HG03196 (cell line): ENCODE measurements around the gene AGBL4.
"Not testable (repeated sequence)": the region's sequence is repeated elsewhere in the genome, so short reads cannot be mapped to it uniquely, and the experiment has no call there.

Experiments used
- ATAC-seq: cut with Tn5 transposase; IDR thresholded peaks from one replicate; pipeline ENCODE4 v1.9.1; 2021; ENCODE audit not compliant: unreplicated experiment

Gene AGBL4

DNA sequence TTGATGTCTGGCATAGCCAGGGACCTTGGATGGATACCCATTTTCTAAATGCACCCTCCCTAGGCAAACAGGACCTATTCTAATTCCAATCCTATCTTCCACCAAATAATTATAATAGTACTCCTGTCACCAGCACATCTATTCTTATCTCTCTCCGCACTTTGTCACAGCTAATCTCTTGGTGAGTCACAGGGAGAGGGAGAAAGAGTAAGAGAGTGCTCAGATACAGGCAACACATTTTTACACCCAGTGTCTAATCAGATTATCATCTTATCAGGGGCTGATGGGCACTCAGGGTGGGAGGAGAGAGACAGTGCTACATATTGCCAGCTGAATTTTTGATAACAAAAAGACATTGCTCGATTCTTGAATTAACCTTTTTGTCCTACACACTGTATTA, 972.1 kb downstream of the AGBL4 start:
- ATAC-seq, result no peak

DNA sequence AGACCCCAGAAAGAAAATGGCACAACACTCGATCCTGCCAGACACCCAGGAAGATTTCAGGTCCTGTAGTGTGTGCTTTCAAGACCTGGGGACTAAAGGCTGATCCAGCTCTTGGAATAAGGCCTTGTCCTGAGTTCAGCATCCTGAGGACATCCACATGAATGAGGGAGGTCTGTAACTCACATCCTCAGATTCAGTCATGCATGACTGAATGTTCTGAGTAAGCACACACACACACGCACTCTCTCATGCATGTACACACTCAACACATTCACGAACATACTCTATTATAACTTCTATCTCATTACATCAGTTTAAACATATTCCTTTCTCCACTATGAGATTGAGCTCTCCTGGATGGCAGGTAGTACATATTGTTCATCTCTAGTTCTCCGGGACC, 973.7 kb downstream of the AGBL4 start:
- no peak for ATAC-seq

DNA sequence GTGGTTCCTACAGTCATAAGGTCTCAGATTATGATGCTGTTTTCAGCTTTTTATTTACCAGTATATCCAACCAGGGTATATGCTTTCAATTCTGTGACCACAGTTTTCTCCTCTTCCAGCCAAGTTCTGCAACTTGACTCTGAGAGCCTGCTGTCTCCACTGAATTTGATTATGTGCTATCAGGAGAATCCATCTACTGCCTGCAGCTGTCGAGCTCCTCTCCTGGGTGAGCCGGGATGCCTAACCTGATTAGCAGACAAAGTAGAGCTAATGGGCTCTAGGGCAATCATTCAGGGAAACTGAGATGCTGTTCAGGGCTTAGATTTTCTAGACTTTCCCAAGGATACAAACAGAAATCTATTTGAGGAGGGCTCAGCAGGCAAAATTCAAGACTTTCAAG, 975.6 kb downstream of the AGBL4 start:
- no peak for ATAC-seq

DNA sequence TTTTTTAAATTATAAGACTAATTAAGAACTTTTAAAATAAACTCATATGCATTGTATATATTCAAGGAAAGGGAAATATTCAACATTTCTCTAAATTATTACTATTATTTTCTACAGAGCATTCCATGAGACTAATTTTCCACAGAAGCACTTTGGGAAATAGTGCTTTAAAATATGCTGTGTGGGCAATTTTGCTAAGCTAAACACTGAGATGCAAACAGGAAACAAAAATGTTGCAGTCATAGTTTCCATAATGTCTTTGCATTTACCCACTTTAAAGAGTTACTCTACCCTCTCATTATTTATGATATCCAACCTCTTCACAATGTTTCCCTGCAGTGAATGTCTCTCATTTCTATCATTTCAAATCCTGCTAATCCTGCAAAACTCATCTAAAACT, 977.4 kb downstream of the AGBL4 start:
- ATAC-seq, result no peak

DNA sequence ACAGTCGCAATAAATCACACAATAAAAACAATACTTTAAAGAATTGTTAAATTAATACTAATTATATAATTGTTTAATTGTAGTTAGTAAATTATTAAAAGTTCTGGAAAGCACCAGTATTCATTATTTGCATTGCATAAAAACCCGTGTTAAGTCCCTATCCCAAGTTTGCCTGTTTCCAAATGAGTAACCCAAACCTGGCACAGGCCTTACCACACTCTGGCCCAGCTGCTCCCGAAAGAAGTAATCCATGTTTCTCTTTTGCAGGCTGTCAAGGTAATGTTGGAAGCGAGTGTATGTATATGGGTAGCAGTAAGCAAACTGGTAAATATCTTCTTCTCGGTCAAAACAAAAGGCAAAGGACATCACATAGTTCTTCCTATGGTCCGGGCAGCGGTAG, 978.4 kb downstream of the AGBL4 start:
- no peak for ATAC-seq

DNA sequence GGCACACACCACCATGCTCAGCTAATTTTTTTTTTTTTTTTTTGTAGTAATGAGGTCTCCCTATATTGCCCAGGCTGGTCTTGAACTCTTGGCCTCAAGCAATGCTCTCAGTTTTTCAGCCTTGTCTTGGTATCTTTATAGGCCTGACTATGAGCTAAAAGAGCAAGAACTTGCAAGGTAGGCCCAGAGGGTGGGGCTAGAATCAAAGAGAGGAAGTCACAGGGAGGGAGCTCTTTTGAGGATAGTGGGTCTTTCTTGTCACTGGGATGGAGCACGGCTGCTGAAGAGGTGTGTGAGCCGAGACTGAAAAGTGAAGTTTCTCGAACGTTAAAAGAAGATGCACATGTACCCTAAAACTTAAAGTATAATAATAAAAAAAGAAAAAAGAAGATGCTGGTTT, 987.1 kb downstream of the AGBL4 start:
- ATAC-seq, result no peak

DNA sequence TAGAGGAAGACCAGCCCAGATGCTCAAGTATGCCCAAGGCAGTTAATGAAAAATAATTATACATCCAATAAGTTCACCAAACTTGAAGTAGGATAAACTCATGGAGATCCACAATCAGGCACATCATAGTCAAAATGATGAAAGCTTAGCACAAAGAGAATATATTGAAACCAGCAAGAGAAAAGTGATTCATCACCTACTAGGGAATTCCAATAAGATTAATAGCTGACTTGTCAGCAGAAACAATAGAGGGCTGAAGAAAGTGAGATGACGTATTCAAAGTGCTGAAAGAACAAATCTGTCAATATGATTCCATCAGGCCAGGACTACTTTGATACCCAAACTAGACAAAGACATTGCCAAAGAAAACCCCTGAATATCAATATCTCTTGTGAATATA, 995.4 kb downstream of the AGBL4 start:
- ATAC-seq, result no peak

DNA sequence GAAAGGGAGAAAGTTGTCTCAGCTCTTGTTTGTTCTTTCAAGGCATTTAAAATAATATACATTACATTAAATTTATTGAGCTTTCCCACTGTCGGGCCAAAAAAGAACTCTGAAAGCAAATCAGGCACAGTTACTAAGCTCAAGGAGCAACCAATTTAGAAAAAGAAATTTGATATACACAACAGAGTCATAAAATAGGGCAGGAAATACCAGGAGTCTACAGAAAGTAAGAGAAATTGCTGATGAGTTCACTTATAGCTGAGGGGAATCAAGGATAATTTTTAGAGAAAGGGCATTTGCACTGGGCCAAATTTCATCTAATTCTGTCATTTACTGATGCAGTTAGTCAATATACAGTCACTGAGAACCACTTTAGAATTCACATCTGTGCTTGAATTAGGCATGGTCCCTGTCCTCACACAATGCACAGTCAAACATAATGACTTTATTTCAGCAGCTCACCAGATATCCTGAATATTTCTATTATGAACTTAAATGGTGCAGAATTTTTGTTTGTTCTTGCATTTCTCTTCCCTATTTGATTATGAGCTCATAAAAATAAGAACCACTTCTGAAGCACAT, 997.4 kb downstream of the AGBL4 start:
- no peak for ATAC-seq

DNA sequence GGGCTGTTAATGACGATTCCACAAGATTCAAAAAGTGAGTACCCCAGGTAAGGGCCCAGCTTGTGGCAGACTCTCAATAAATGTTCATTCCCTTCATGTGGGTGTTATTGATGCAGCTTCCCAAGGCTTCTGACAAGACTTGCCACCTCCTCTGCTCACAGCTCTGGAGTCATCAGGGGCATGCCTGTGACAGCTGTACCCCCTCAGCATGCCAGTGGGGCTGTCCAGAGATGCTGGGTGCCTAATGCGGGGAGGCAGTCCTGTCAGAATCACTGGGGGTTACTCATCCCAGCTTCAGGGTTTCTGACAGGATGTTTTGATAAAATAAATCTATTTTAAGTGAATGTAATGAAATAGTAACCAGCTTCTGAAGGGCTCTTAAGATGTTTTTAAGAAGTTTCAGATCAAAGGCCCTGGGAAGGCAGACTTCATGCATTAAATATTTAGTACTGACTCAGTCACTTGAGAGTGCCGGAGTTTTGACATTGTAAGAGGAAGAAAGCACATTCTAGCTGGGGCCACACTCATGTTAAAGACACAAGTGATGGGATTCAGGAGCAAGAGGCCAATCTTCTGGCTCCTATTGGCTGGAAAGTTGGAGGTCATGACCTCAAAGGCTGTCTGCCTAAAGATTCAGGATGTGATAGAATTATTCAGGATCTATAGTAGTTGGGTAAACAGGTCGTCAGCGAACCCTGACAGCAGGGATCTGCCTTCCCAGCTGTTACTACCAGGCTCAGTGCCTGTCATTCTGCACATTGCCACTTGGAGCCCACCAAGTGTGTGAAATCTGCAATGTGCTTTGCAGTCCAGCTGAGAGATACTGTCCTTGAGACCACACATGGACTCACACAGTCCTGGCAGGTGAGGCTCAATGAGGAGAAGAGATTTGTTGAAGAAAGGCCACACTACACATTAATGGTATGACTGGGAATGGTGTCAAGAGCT, 1007.5 kb downstream of the AGBL4 start:
- no peak for ATAC-seq

DNA sequence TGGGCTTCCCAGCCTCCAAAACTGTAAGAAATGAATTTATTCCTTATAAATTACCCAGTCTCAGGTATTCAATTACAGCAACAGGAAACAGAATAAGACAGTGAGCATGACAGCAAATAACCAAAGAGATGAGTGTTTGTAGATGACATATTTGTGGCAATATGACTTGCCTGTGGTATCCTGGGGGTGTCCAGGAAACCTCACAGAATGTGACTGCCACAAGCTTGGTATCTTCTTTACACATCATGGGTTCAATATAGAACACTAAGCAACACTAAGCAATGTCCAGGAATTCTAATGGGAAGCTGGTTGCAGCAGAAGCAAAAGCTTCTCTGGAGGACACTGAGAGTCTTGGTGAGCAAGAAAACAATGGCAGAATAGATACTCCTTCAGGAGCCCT, 1010.7 kb downstream of the AGBL4 start:
- ATAC-seq, result no peak

DNA sequence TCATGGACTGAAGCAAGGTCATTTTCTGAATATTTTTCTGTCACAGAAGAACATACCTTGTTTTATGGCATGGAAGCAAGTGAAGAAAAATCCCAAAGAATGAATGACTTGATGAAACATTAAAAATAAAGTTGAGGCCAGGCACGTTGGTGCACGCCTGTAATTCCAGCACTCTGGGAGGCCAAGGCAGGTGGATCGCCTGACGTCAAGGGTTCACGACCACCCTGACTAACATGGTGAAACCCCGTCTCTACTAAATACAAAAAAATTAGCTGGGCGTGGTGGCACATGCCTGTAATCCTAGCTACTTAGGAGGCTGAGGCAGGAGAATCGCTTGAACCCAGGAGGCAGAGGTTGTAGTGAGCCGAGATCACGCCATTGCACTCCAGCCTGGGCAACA, 1020.8 kb downstream of the AGBL4 start:
- not testable (repeated sequence) for ATAC-seq

DNA sequence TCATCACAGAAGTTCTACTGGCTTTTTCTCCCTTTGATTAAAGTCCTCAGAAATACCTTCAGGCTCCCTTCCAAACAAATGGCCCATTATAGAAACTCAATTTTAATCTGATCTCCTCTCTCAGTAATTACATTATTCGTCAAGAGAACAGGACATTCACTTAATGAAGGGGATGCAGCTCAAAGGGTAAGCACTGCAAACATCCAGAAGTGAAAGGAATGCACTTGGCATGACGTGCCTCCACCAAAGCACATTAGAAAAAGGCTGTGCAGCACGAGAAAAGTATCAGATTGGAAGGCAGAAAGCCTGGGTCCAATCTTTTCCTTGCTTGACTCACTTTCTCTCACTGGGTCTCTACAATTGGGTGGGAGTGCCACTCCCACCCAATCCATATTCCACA, 1024.4 kb downstream of the AGBL4 start:
- ATAC-seq, result no peak

DNA sequence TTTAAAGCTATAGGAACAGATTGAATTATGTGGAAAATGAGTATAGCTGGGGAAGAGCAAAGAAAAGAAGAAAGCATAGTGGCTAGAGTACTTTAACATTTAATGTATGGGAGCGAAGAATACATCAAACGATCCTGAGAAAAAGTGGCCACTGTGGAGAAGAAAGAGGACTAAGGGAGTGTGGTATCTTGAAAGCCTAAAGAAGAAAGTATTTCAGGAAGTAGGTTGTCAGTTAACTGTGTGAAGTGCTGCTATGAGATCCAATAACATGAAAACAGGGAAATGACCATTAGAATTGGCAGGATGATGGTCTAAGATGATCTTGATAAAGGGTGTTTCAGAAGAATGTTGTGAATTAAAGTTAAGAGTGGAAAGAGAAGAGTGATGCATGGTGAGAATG, 1027.4 kb downstream of the AGBL4 start:
- ATAC-seq, result no peak

DNA sequence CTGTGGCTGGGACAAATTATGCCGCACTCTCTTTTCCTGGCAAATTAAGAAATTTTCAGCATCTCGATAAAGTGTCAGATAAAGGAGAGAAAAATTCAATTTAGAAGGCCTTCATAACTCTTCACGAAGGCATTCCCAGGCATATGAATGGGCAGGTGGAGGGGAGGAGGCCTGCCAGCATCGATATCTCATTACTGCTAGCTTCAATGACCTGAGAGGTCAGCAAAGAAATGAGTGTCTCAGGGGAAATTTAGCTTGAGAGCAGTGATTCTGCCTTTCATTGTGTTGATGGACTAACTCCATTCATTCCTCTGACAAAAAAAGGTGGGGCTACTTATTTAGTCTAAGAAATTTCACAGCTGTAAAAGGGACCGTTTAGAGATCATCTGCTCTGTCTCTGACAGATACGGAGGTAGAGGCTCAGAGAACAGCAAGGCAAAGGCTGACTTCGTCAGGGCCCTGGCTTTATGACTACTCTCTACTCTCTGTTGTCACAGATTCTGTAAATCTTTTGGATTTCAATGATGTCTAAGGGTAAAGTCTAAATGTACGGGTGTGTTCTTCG, 1035.0 kb downstream of the AGBL4 start:
- no peak for ATAC-seq

DNA sequence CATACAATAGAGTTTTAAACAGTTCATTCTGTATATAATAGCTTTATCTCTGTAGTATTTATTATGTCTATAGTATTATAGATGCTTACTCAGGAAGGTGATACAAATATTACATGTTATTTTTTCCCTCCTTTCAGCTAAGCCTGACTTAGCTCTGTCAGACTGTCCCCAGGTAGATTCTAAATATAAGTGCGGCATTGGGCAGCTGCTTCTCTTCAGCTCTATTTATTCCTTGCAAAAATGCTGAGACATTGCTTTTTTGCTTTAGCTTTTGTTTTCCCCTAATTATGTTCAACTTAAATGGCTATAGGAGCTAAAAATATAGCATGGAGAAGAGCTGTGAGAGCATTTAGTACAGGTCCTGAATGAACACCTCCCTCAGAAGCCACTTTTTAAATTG, 1043.8 kb downstream of the AGBL4 start:
- ATAC-seq, result no peak

DNA sequence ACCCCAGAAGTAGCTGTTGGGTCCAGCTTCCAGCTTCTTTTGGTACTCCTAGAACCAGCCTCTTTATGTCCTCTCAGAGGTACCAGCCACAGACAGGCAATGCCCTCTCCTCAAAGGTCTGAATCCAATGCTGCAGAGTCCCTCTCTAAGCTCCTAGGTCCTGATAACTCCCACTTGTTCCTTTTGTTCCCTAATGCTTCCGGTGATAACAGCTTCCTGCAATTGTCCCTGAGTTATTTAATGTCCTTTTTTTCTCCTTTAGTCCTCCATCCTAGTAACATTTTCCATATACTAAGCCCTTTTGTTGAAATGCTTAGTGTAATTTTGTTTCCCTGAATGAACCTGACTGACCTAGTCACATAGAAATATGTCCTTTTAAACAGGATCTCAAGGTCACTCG, 1045.3 kb downstream of the AGBL4 start:
- ATAC-seq, result no peak

DNA sequence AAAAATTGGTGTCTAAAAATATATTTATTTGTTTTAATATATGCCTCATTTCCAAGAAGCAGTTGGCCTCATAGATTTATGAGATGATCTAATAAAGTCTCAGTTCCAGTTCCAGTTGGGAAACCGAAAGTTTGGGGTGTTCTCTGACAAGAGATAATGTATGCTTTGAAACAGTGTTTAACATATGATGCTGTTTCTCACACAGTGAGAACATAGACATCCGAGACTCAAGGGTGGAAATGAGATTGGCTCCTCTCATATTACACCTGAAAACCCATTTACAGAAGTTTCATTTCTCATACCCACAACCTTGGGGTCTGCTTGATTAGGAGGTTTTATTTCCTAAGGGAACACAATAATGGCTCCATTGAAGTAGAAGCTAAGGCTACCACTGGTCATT, 1046.5 kb downstream of the AGBL4 start:
- ATAC-seq, result no peak

DNA sequence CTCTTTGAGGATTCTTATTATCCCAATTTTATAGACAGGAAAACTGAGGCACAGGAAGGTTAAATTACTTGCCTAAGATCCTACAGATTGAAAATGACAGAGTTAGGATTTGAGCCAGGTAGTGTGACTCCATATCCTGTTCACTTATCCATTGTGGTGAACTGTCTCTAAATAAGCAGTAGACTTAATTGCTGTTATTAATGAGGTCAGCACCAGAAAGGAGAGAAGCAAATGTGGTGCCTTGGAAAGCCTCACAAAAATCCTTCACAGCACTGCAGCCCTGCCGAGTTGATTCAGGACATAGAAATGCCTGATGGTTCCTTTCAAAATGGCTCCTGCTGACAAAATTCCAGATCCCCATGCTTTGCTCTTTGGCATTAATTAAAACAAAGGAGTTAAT, 1053.8 kb downstream of the AGBL4 start:
- no peak for ATAC-seq

DNA sequence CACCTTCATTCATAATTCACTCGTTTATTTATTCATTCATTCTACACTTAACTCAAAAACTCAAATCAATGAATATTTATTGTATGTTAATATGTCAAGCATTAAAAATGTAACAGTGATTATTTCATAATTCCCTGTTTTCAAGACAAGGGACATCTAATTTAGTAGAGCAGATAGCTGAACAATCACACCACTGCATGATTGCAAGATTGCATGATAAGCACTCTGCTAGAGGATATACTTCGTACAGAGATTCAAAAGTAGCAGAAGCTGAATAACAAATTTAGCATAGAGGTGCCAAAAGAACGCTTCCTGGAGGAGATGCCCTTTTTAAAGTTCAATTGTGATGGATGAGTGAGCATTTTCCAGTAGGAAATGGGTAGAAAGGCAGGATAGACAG, 1056.4 kb downstream of the AGBL4 start:
- ATAC-seq, result no peak

DNA sequence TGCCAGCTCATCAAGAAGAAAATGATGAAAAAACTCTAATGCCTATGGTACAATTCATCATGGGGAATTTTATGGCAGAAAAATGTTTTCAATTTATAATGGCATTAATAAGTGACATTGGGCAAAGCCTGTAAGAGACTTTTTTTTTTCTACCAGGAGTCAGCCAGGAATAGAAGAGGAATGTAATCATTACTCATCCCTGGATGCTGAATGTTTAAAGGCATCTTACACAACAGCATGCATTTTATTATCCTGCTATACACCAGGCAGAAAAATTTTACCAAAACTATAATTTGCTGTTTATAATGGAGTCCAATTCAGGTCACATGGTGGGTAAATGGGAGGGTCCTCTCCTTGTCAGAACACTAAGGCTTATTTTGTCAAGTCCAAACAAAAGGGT, 1057.2 kb downstream of the AGBL4 start:
- ATAC-seq, result no peak

DNA sequence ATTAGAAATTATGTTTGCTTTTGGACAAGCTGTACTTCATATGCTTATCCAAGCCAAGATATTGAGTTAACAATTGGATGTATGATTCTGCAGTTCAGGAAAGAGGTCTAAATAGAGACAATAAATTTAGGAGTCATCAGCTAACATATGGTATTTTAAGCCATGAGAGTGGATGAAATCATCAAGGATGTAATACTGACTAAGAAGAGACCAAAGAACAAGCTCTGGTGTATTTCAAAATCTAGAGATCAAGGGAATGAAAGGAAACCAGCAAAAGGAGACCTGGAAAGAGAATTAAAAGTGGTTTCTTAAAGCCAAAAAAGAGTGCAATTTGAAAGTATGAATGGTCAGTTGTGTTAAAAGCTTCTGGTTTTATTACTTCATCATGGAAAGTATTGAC, 1063.4 kb downstream of the AGBL4 start:
- no peak for ATAC-seq

DNA sequence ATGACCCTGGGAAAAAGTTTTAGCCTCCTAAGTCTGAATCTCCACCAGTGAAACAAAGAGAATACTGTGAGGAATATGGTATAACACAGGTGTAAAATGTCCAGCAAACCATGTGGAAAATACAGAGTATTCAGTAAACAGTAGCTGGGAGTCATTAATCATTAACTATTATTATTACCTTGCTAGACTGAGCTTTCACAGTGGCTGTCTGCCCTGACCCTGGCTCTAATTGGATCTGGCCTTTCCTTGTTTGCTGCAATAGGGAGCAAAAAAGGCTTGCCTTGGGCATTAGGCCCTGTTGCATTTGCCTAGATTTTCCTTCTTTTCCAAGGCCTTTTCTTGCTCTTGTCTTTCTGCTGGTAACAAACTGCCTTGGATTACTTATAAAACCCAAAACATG, 1068.0 kb downstream of the AGBL4 start:
- no peak for ATAC-seq
